Measurements from ENCODE around the gene ATMIN.

ATMIN gene

GRCh38 chr16:81035398-81035974 is at the start of gene ATMIN:
Gene ATMIN, plus strand, starts transcription at chr16:81035842. Its CDS starts 29 bp downstream, at chr16:81035871.
- TF ChIP-seq CTCF (conservative IDR thresholded peaks at IDR 0.05; ENCODE audit: low read depth, low read length) = peak; percentile 74
- DNase-seq (ENCODE audit: low read depth) = peak; percentile 84

GRCh38 chr16:80986557-80986956 is 49.1 kb upstream of the ATMIN start:
- H3K4me3 ChIP-seq (ENCODE audit: low read depth, low read length) = no peak overlapping the region
- no peak for DNase-seq (ENCODE audit: low read depth)
- TF ChIP-seq CTCF (conservative IDR thresholded peaks at IDR 0.05; ENCODE audit: low read depth, low read length) = no peak

More at GRCh38 chr16:81035398-81035974, at the start of gene ATMIN:
- peak within 1 kb of the TSS; percentile 81 for H3K4me3 ChIP-seq (ENCODE audit: low read depth, low read length)

GRCh38 chr16:80988756-80989155 is 46.9 kb upstream of the ATMIN start:
- peak; percentile 8 for TF ChIP-seq CTCF (conservative IDR thresholded peaks at IDR 0.05; ENCODE audit: low read depth, low read length)
- H3K4me3 ChIP-seq (ENCODE audit: low read depth, low read length) = no peak overlapping the region
- no peak for DNase-seq (ENCODE audit: low read depth)

- TF ChIP-seq CTCF (conservative IDR thresholded peaks at IDR 0.05; ENCODE audit: low read depth, low read length) = no peak
- no peak overlapping the region for H3K4me3 ChIP-seq (ENCODE audit: low read depth, low read length)
Measured at GRCh38 chr16:80989801-80990200, 45.8 kb upstream of the ATMIN start.

GRCh38 chr16:80990577-80990976 is 45.1 kb upstream of the ATMIN start:
- DNase-seq (ENCODE audit: low read depth) = no peak
- H3K4me3 ChIP-seq (ENCODE audit: low read depth, low read length) = no peak overlapping the region
- TF ChIP-seq CTCF (conservative IDR thresholded peaks at IDR 0.05; ENCODE audit: low read depth, low read length) = no peak

More at GRCh38 chr16:80989801-80990200, 45.8 kb upstream of the ATMIN start:
- DNase-seq (ENCODE audit: low read depth) = no peak

- TF ChIP-seq CTCF (conservative IDR thresholded peaks at IDR 0.05; ENCODE audit: low read depth, low read length) = no peak
- H3K4me3 ChIP-seq (ENCODE audit: low read depth, low read length) = no peak overlapping the region
- no peak for DNase-seq (ENCODE audit: low read depth)
Measured at GRCh38 chr16:80990978-80991377, 44.7 kb upstream of the ATMIN start.

- no peak for TF ChIP-seq CTCF (conservative IDR thresholded peaks at IDR 0.05; ENCODE audit: low read depth, low read length)
Measured at GRCh38 chr16:80991792-80992430, 43.7 kb upstream of the ATMIN start.

More at GRCh38 chr16:80991792-80992430, 43.7 kb upstream of the ATMIN start:
- no peak overlapping the region for H3K4me3 ChIP-seq (ENCODE audit: low read depth, low read length)
- DNase-seq (ENCODE audit: low read depth) = no peak

All from choroid plexus epithelial cell (primary cell).